ENCODE results near the gene TIAM2.

TIAM2 gene

DNA sequence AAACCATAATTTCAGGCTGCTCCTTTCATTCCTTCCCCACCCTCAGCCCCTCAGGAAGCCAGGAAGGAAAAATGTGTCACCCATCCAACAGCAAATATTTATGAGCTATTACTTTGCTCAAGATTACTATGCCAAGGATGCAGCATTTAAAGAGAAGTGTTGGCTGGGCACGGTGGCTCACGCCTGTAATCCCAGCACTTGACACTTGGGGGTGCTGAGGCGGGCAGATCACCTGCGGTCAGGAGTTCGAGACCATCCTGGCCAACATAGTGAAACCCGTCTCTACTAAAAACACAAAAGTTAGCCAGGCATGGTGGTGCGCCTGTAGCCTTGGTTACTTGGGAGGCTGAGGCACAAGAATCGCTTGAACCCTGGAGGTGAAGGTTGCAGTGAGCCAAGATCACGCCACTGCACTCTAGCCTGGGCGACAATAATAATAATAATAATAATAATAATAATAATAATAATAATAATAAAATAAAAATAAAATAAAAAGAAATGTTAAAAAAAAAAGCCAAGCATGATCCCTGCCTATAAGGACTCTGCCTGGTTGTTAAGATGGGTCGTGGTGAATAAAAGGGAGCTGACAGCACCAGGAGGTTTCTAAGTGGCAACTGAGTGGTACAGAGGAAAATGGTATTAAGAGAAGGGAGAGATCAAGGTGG, 20.5 kb upstream of the TIAM2 start:
- H3K4me3 ChIP-seq (ENCODE audit: low read depth, low read length) = no peak overlapping the region
- in situ Hi-C loops (cut with HindIII; ENCODE audit: low sequenced_read_pairs) = no loop called here
- TF ChIP-seq, protein P1, sequence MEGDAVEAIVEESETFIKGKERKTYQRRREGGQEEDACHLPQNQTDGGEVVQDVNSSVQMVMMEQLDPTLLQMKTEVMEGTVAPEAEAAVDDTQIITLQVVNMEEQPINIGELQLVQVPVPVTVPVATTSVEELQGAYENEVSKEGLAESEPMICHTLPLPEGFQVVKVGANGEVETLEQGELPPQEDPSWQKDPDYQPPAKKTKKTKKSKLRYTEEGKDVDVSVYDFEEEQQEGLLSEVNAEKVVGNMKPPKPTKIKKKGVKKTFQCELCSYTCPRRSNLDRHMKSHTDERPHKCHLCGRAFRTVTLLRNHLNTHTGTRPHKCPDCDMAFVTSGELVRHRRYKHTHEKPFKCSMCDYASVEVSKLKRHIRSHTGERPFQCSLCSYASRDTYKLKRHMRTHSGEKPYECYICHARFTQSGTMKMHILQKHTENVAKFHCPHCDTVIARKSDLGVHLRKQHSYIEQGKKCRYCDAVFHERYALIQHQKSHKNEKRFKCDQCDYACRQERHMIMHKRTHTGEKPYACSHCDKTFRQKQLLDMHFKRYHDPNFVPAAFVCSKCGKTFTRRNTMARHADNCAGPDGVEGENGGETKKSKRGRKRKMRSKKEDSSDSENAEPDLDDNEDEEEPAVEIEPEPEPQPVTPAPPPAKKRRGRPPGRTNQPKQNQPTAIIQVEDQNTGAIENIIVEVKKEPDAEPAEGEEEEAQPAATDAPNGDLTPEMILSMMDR (IDR thresholded peaks at IDR 0.05; ENCODE audit: low read depth, low read length) = peak; percentile 21
- DNase-seq (ENCODE audit: low read depth, low spot score) = no peak

GRCh38 chr6:154977588-154977987, 17.5 kb upstream of the TIAM2 start:
- in situ Hi-C loops (cut with HindIII; ENCODE audit: low sequenced_read_pairs) = no loop called here
- DNase-seq (ENCODE audit: low read depth, low spot score) = no peak
- H3K4me3 ChIP-seq (ENCODE audit: low read depth, low read length) = no peak overlapping the region
- TF ChIP-seq, protein P1 (IDR thresholded peaks at IDR 0.05; ENCODE audit: low read depth, low read length) = no peak

DNA sequence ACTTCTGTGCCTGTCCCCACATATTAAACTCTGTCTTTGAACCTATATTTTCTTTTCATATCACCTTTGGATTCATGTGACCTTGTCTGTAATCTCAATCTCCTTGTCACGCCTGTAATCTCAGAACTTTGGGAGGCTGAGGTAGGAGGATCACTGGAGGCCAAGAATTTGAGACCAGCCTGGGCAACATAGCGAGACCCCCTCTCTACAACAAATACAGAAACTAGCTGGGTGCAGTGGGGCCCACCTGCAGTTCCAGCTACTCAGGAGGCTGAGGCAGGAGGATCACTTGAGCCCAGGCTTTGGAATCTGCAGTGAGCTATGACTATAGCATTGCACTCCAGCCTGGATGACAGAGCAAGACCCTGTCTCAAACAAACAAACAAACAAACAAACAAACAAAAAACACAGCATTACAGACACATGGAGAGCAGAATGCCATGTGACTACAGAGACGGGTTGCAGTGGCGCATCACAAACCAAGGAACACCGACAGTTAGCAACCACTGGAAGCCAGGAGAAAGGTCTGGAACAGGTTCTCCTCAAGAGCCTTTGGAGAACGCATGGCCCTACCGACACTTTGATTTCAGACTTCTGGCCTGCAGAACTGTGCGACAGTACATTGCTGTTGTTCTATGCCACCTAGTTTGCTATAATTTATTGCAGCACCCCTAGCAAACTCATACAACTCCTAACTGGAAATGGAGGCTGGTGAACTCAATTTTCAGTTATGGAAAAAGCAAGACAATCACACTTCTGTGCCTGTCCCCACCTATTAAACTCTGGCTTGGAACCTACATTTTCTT, 14.6 kb upstream of the TIAM2 start:
- TF ChIP-seq, protein P1 (IDR thresholded peaks at IDR 0.05; ENCODE audit: low read depth, low read length) = no peak
- DNase-seq (ENCODE audit: low read depth, low spot score) = no peak
- in situ Hi-C loops (cut with HindIII; ENCODE audit: low sequenced_read_pairs) = no loop called here
- no peak overlapping the region for H3K4me3 ChIP-seq (ENCODE audit: low read depth, low read length)

GRCh38 chr6:154981079-154981870, 13.8 kb upstream of the TIAM2 start:
- in situ Hi-C loops (cut with HindIII; ENCODE audit: low sequenced_read_pairs) = no loop called here
- no peak for DNase-seq (ENCODE audit: low read depth, low spot score)
- TF ChIP-seq, protein P1 (IDR thresholded peaks at IDR 0.05; ENCODE audit: low read depth, low read length) = no peak

DNA sequence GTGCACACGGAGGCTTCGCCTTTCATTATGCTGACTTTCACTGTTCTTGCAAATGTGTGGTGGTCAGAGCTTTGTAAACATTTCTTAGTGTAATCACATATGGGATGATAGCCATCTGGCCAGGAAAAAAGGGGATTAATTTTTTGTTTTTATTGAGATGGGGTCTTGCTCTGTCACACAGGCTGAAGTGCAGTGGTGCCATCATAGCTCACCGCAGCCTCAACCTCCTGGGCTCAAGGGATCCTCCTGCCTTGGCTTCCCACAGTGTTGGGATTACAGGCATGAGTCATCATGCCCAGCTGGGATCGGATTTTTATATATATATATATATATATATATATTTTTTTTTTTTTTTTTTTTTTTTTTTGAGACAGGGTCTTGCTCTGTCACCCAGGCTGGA, 11.0 kb upstream of the TIAM2 start:
- DNase-seq (ENCODE audit: low read depth, low spot score) = peak; percentile 27
- TF ChIP-seq, protein P1 (IDR thresholded peaks at IDR 0.05; ENCODE audit: low read depth, low read length) = no peak
- in situ Hi-C loops (cut with HindIII; ENCODE audit: low sequenced_read_pairs) = no loop called here
- no peak overlapping the region for H3K4me3 ChIP-seq (ENCODE audit: low read depth, low read length)

More at GRCh38 chr6:154981079-154981870, 13.8 kb upstream of the TIAM2 start:
- no peak overlapping the region for H3K4me3 ChIP-seq (ENCODE audit: low read depth, low read length)

GRCh38 chr6:154986787-154987235, 8.3 kb upstream of the TIAM2 start:
- in situ Hi-C loops (cut with HindIII; ENCODE audit: low sequenced_read_pairs) = no loop called here
- TF ChIP-seq, protein P1 (IDR thresholded peaks at IDR 0.05; ENCODE audit: low read depth, low read length) = no peak
- no peak for DNase-seq (ENCODE audit: low read depth, low spot score)
- no peak overlapping the region for H3K4me3 ChIP-seq (ENCODE audit: low read depth, low read length)
